Measurements from ENCODE around the gene VTI1A.

Gene VTI1A

GRCh38 chr10:112643600-112644264 lies 196.7 kb downstream of the VTI1A start:
- no peak for DNase-seq

- no peak for DNase-seq
Observed at GRCh38 chr10:112644265-112644645, 197.2 kb downstream of the VTI1A start.

GRCh38 chr10:112649006-112649821 lies 202.2 kb downstream of the VTI1A start:
- DNase-seq = no peak

GRCh38 chr10:112649822-112650152 lies 202.8 kb downstream of the VTI1A start:
- no peak for DNase-seq

GRCh38 chr10:112650588-112651030 lies 203.6 kb downstream of the VTI1A start:
- DNase-seq = no peak

- no peak for DNase-seq
Observed at GRCh38 chr10:112653215-112653614, 206.2 kb downstream of the VTI1A start.

- no peak for DNase-seq
Observed at GRCh38 chr10:112653851-112654250, 206.8 kb downstream of the VTI1A start.

- no peak for DNase-seq
Observed at GRCh38 chr10:112654794-112655193, 207.8 kb downstream of the VTI1A start.

- DNase-seq = no peak
Observed at GRCh38 chr10:112655722-112656121, 208.7 kb downstream of the VTI1A start.

- no peak for DNase-seq
Observed at GRCh38 chr10:112658465-112658864, 211.4 kb downstream of the VTI1A start.

- no peak for DNase-seq
Observed at GRCh38 chr10:112658900-112659638, 212.1 kb downstream of the VTI1A start.

GRCh38 chr10:112663234-112664125 lies 216.5 kb downstream of the VTI1A start:
- DNase-seq = no peak

GRCh38 chr10:112666094-112666493 lies 219.1 kb downstream of the VTI1A start:
- no peak for DNase-seq

GRCh38 chr10:112669989-112670388 lies 223.0 kb downstream of the VTI1A start:
- DNase-seq = no peak

- DNase-seq = no peak
Observed at GRCh38 chr10:112671743-112672142, 224.7 kb downstream of the VTI1A start.

GRCh38 chr10:112672706-112673105 lies 225.7 kb downstream of the VTI1A start:
- no peak for DNase-seq

- no peak for DNase-seq
Observed at GRCh38 chr10:112675560-112676083, 228.6 kb downstream of the VTI1A start.

- no peak for DNase-seq
Observed at GRCh38 chr10:112677689-112678088, 230.7 kb downstream of the VTI1A start.

GRCh38 chr10:112678581-112678980 lies 231.6 kb downstream of the VTI1A start:
- no peak for DNase-seq

- DNase-seq = no peak
Observed at GRCh38 chr10:112678987-112679386, 232.0 kb downstream of the VTI1A start.

- no peak for DNase-seq
Observed at GRCh38 chr10:112679392-112679791, 232.4 kb downstream of the VTI1A start.

GRCh38 chr10:112680586-112680985 lies 233.6 kb downstream of the VTI1A start:
- DNase-seq = no peak

- no peak for DNase-seq
Observed at GRCh38 chr10:112687647-112688046, 240.6 kb downstream of the VTI1A start.
